ENCODE data around the gene TMEM69.

TMEM69 gene

GRCh38 chr1:45654540-45655280, 33.3 kb upstream of the TMEM69 start:
- no peak for DNase-seq (ENCODE audit: low read depth)

DNA sequence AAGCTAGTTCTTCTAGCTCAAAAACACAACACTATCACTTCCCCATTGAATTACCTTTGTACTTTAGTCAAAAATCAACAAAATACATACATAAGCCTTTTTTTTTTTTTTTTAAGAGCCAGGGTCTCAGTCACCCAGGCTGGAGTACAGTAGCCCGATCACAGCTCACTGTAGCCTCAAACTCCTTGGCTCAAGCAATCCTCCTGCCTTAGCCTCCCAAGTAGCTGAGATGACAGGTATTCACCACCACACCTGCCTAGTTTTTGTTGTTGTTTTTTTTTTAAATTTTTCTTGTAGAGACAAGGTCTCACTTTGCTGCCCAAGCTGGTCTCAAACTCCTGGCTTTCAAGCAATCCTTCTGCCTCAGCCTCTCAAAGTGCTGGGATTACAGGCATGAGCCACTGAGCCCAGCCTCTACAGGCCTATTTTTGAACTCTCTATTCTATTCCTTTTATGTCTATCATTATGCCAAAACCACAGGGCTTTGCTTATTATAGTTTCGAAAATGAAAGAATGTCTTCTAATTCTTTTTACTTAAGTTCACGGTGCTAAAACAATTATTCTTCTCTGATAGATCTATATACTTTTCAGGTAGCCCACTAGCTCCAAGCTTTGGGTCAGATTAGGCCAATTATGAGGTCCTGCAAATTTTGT, 31.3 kb upstream of the TMEM69 start:
- H3K4me3 ChIP-seq (ENCODE audit: low read depth, low read length) = no peak overlapping the region
- no peak for TF ChIP-seq CTCF (IDR thresholded peaks at IDR 0.05; ENCODE audit: low read depth, low read length, missing control alignments)
- DNase-seq (ENCODE audit: low read depth) = no peak

More at GRCh38 chr1:45654540-45655280, 33.3 kb upstream of the TMEM69 start:
- TF ChIP-seq CTCF (IDR thresholded peaks at IDR 0.05; ENCODE audit: low read depth, low read length, missing control alignments) = no peak
- H3K4me3 ChIP-seq (ENCODE audit: low read depth, low read length) = no peak overlapping the region

GRCh38 chr1:45658171-45658570, 29.8 kb upstream of the TMEM69 start:
- TF ChIP-seq CTCF (IDR thresholded peaks at IDR 0.05; ENCODE audit: low read depth, low read length, missing control alignments) = no peak

DNA sequence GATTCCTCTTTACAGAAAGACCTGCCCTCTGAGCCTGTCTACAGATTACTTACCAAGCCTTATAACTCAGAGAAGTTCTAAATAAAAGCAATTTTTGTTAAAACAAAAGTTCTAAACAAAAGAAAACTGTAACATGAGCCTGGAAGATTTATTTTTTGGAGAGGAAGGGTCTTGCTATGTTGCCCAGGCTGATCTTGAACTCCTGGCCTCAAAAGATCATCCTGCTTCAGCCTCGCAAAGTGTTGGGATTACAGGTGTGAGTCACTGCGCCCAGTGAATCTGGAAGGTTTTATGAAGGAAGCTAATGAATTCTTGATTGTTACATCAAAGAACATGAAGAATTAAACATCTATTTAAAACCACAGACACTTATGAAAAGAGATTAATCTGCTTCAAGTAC, 28.8 kb upstream of the TMEM69 start:
- no peak for TF ChIP-seq CTCF (IDR thresholded peaks at IDR 0.05; ENCODE audit: low read depth, low read length, missing control alignments)
- H3K4me3 ChIP-seq (ENCODE audit: low read depth, low read length) = no peak overlapping the region
- DNase-seq (ENCODE audit: low read depth) = no peak

More at GRCh38 chr1:45658171-45658570, 29.8 kb upstream of the TMEM69 start:
- H3K4me3 ChIP-seq (ENCODE audit: low read depth, low read length) = no peak overlapping the region
- DNase-seq (ENCODE audit: low read depth) = no peak

GRCh38 chr1:45660336-45660735, 27.6 kb upstream of the TMEM69 start:
- no peak for DNase-seq (ENCODE audit: low read depth)
- H3K4me3 ChIP-seq (ENCODE audit: low read depth, low read length) = no peak overlapping the region
- no peak for TF ChIP-seq CTCF (IDR thresholded peaks at IDR 0.05; ENCODE audit: low read depth, low read length, missing control alignments)

- H3K4me3 ChIP-seq (ENCODE audit: low read depth, low read length) = no peak overlapping the region
- TF ChIP-seq CTCF (IDR thresholded peaks at IDR 0.05; ENCODE audit: low read depth, low read length, missing control alignments) = no peak
- DNase-seq (ENCODE audit: low read depth) = no peak
These were observed 21.1 kb upstream of the TMEM69 start for GRCh38 chr1:45666836-45667235.

Data from GM12864 (cell line).